Right ventricle myocardium superior (tissue), 1 donor: ENCODE results near the gene RNF115. TPM values are rescaled to one million over a fixed set of nuclear protein-coding genes. Genes with fewer than 3 reads are reported as not detected.

ENCODE experiments used
- ATAC-seq: fragments of 200-7000 bp; cut with Tn5 transposase; one replicate; pipeline ENCODE4 v1.9.1; 2020; ENCODE audit warnings: mild to moderate bottlenecking; ENCODE audit not compliant: poor library complexity
- DNase-seq: peaks from one replicate; pipeline ENCODE4 v3.0.0-alpha.2; 2020
- intact Hi-C: fragments of 100-400 bp; cut with DNase I; formaldehyde crosslinking; loops from one replicate; pipeline ENCODE4 v1.11.2; 2022
- total RNA-seq: library from RNA; stranded (reverse); fragmentation: NEBNext Ultra II Directional; extraction: Animal tissue kit (Norgen Biotek cat#: 25700); gene quantifications from one replicate; pipeline ENCODE4 v1.2.1, GENCODE V29; 2021
- donor health status: DM: no; HTN: yes; CAD: no; lungs with severe emphysema.

Gene RNF115
- total RNA-seq, 1 donor from 2014 or later = 46.5 TPM

GRCh38 chr1:145717833-145718232 is 106.1 kb downstream of the RNF115 start:
- DNase-seq (no peak), ATAC-seq (no peak)
- intact Hi-C loops = no loop called here

GRCh38 chr1:145716641-145717345 is 107.1 kb downstream of the RNF115 start:
- no peak for ATAC-seq
- no peak for DNase-seq
- intact Hi-C loops = no loop called here

DNA sequence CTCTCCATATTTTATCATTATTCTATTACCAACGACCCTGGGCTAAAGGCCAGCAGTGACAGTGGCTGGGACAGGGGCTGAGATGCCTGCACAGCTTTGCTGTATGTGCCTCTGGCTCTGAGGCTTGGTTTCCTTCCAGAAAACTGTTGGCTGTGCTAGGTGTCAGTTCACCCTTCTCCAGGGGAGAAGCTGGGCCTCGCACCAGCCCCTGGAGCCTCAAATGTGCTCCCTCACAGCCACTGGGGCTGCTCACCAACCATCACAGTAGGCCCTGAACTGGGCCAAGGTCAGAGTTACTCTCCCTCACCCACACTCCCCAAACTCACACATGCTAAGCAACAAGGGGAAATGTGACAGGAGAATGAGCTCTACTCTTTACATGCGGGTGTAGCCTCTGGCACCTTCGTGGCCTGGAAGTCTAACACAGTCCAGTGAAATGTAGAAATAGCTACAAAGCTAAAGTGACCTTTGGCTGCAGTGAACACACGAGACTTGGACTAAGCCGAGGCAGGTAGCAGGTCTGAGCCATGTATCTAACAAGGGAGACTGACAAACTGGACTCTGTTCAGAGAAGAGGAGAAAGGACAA is 109.3 kb downstream of the RNF115 start:
- ATAC-seq (peak; percentile 96), DNase-seq (peak; percentile 65)
- intact Hi-C loops = no loop called here

DNA sequence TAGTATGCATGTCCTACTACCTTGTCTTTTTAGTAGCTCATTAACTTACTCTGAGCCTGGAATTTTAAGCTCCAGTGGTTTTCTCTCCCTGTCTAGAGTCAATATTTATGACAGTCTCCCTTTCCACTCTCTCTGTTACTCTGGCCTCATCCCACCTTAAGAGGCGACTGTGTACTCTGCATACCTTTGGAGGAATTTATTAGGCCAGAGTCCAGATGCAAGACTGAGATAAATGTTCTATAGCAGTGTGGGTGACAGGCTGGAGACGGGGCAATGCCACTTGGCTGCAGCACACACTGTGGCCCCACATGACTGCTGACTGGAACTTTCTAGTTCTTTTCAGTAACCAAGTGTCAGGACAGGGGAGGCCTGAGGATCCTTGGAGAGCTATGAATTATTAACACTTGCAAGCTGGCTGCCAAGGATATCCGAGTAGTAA is 112.7 kb downstream of the RNF115 start:
- intact Hi-C loops = no loop called here
- no peak for DNase-seq
- no peak for ATAC-seq

GRCh38 chr1:145710291-145711027 is 113.4 kb downstream of the RNF115 start:
- ATAC-seq (no peak), DNase-seq (no peak)
- intact Hi-C loops = no loop called here

- no peak for ATAC-seq
- no peak for DNase-seq
- intact Hi-C loops = no loop called here
These were observed 115.8 kb downstream of the RNF115 start for GRCh38 chr1:145708063-145708462.

- ATAC-seq (no peak), DNase-seq (no peak)
- intact Hi-C loops = no loop called here
These were observed 116.6 kb downstream of the RNF115 start, which contains the start of gene PDZK1 for GRCh38 chr1:145707183-145707867. Gene PDZK1, minus strand, starts transcription at chr1:145707368. Its CDS starts 19,347 bp downstream, at chr1:145688021.

GRCh38 chr1:145706086-145706664 is 117.7 kb downstream of the RNF115 start:
- intact Hi-C loops = no loop called here
- DNase-seq = no peak
- ATAC-seq = no peak

- ATAC-seq (no peak), DNase-seq (no peak)
- intact Hi-C loops = no loop called here
These were observed 118.3 kb downstream of the RNF115 start for GRCh38 chr1:145705622-145706021.

GRCh38 chr1:145702826-145703225 is 121.1 kb downstream of the RNF115 start:
- DNase-seq (no peak), ATAC-seq (no peak)
- intact Hi-C loops = no loop called here

- intact Hi-C loops = no loop called here
- DNase-seq = no peak
- no peak for ATAC-seq
These were observed 121.8 kb downstream of the RNF115 start for GRCh38 chr1:145702052-145702451.

DNA sequence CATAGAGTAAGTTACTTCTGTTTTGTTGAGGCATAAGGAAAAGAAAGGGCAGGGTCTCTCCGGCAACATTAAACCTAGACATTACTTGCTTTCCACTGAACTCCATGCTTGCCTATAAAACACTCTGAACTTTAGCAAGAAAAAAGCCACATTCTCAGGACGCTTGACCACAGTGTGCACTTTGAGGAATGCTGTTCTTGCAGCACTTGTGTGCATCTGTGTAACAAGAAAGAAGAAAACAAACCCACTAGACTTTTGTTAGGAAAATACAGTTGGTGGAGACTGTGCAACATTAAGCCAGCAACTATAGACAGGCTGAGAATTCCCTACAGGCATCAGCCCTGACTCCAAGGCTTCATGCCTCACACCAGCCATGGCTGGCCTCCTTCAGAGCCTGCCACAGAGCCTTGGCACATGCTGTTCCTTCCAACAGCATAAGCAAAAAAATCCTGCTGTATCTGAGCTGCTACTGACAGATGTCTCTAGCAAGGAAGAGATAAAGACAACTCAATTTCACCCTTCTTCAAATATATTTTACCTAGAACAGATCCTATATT is 122.5 kb downstream of the RNF115 start:
- intact Hi-C loops = no loop called here
- ATAC-seq (no peak), DNase-seq (no peak)

GRCh38 chr1:145696630-145696960 is 127.3 kb downstream of the RNF115 start:
- intact Hi-C loops = no loop called here
- DNase-seq = no peak
- no peak for ATAC-seq

DNA sequence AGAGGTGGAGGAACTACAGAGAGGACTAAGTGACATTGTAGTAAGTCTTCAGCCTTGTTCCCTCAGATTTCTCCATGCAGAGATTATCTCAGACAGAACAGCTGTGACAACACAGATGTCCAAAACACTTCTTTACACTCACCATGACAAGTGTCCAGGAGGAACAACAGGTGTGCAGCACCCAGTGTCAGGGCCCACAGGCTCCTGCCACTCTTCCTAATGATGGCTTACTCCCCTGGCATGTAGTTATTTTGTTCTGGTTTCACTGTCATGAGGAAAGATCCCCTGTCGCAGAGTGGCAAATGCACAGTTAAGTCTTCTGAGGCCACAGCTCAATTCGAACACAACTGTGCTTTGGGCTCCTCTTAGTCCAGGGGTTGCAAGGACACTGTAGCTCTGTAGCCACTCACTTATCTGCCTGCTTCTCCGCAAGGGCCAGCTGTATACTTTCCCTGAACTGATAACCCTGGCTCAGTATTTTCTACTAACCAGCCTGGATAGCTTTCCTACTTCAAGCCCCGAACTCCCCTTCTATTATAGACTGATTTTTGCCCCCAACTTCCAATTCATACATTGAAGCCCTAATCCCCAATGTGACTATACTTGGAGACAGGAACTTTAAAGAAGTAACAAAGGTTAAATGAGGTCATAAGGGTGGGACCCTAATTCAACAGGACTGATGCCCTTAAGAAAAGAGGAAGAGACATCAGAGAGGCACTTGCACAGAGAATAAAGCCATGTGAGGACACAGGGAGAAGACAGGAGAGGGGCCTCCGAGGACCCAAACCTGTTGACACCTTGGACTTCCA is 127.9 kb downstream of the RNF115 start:
- ATAC-seq = no peak
- DNase-seq = no peak
- intact Hi-C loops = no loop called here

DNA sequence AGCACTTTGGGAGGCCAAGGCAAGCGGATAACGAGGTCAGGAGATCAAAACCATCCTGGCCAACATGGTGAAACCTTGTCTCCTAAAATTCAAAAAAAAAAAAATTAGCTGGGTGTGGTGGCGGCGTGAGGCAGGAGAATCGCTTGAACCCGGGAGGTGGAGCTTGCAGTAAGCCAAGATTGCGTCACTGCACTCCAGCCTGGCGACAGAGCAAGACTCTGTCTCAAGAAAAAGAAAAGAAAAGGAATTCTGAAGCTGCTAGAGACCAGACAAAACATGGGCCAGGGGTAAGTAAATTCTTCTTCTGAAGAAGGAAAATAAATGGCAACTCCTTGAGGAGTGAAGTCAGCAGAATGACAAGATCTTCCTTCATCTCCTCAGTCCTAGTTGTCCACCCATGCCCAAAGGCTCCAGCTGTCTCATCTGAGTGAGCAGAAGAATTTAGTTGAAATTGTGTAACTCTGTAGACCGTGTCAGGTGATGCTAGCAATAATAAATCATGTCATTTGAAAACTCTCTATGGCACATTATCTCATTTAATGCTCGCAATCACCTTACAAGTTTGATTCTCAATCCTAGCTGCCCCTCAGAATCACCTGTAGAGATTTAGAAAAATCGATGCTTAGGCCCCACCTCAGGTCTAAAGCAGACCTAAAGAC is 131.0 kb downstream of the RNF115 start:
- intact Hi-C loops = no loop called here
- no peak for ATAC-seq

DNA sequence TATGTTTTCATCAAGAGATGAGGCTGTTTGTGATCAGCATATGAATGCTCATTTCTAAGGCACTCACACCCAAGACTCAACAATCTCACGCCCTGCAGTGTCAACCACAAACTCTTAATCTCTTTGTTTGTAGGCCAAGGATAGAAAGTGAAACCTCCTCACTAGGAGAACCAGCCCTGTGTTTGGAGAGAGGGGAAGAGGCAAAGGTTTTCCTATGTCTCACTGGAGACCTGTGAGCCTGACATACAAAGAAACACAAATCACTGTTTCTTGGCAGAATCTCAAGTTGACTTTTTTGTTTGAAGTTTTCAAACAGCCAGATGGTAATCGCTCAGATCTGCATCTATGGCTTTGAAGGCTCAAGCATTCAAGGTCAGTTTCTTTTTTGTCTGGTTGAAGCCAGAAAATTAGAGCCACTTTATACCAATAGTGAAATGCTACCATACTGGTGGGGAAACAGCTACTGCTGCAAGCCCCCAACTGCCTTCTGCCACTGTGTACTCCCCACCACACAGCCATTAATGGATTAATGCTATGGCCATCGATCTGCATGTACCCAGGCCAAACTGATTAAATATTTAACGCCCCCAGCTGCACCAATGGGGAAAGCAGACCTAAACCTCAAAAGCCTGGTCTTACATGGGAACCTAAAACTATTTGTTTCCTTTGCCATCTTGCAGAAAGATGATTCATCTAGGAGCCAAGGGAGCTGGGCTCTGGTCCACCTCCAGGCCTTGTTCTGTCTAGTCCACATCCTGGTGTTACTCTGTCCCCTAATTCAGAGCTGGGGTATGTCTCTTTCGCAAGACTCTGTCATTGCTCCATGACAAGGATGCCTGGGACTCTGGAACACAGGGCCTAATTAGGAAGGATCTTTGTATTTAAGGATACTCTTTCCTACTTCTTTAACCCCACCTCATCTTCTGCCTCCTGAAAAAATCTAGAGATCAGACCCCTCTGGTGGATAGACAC is 133.0 kb downstream of the RNF115 start:
- DNase-seq (no peak), ATAC-seq (no peak)
- intact Hi-C loops = no loop called here

More for the DNA sequence above, 131.0 kb downstream of the RNF115 start:
- DNase-seq = peak; percentile 24
